Middle frontal gyrus (tissue), 1 donor: Measurements from ENCODE around the gene PDHB.

Experiments
- DNase-seq: peaks from one replicate; pipeline ENCODE4 v3.0.0-alpha.2; 2015; ENCODE audit warnings: low spot score; ENCODE audit errors: extremely low spot score

The PDHB gene

GRCh38 chr3:58403513-58404109 is 30.0 kb downstream of the PDHB start:
- DNase-seq: no peak

GRCh38 chr3:58398669-58399333 is 34.8 kb downstream of the PDHB start:
- peak; percentile 31 for DNase-seq

GRCh38 chr3:58394339-58394738 is 39.3 kb downstream of the PDHB start:
- no peak for DNase-seq

GRCh38 chr3:58392181-58392580 is 41.5 kb downstream of the PDHB start:
- DNase-seq: no peak

- DNase-seq: no peak
Measured at GRCh38 chr3:58391156-58391865, 42.3 kb downstream of the PDHB start.

- peak; percentile 50 for DNase-seq
Measured at GRCh38 chr3:58388550-58389091, 45.0 kb downstream of the PDHB start.

- no peak for DNase-seq
Measured at GRCh38 chr3:58387650-58388546, 45.7 kb downstream of the PDHB start.

- DNase-seq: peak; percentile 50
Measured at GRCh38 chr3:58386626-58387365, 46.8 kb downstream of the PDHB start.

GRCh38 chr3:58384381-58385090 is 49.1 kb downstream of the PDHB start:
- no peak for DNase-seq

- DNase-seq: no peak
Measured at GRCh38 chr3:58383904-58384303, 49.7 kb downstream of the PDHB start.

- DNase-seq: no peak
Measured at GRCh38 chr3:58383476-58383875, 50.2 kb downstream of the PDHB start.

- DNase-seq: no peak
Measured at GRCh38 chr3:58379351-58380073, 54.1 kb downstream of the PDHB start.

GRCh38 chr3:58377750-58378149 is 55.9 kb downstream of the PDHB start:
- no peak for DNase-seq
